ENCODE results near the gene CCDC69.

Gene CCDC69

DNA sequence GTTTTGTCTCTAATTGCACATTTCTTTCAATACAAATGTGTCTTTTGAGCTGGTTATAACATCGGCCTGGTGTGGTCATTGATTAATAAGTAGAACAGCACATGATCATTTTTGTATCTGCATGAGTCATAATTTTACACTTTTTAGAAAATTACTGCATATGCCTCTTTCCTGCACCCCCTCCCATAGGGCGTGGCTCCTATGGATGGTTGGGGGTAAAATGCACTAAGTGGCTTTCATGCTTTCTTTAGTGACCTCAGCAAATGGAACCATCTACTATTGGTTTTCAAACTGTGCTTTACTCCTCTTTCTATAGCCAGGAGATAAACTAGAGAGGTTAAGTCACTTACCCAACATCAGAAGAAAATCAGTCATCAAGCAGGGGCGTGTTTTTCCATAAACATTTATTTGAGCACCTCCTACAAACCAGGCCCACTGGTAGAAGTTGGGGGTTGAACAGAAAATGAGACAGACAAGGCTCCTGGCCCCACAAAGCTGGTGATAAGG is 70.1 kb downstream of the CCDC69 start:
- H3K36me3 ChIP-seq (replicated peaks in 1 of 2; ENCODE audit: control insufficient read depth in 2 of 2, insufficient read depth in 2 of 2, low read length in 2 of 2): no peaks in the 10 kb centered on the region
- no peak overlapping the region for H2BK15ac ChIP-seq (ENCODE audit: low read length)
- no peak overlapping the region for H2BK120ac ChIP-seq (ENCODE audit: low read depth, low read length)
- no peak overlapping the region for H3K4me3 ChIP-seq (ENCODE audit: low read length in 2 of 2)
- H3K18ac ChIP-seq (ENCODE audit: low read length): no peak overlapping the region
- no peak overlapping the region for H3K4ac ChIP-seq (ENCODE audit: low read length)
- no peak overlapping the region for H3K14ac ChIP-seq (ENCODE audit: low read length)
- no peak overlapping the region for H4K91ac ChIP-seq (ENCODE audit: low read depth, low read length, poor library complexity)
- H3K23ac ChIP-seq (ENCODE audit: low read depth, low read length, poor library complexity): no peak overlapping the region
- H3K79me1 ChIP-seq (ENCODE audit: low read depth, low read length): no peaks in the 10 kb centered on the region
- H3K4me2 ChIP-seq (ENCODE audit: insufficient read depth, low read length, poor library complexity, severe bottlenecking): no peak overlapping the region
- H3K27me3 ChIP-seq (ENCODE audit: control insufficient read depth in 3 of 3, insufficient read depth in 3 of 3, low read depth in 1 of 3, low read length in 3 of 3): no peaks in the 10 kb centered on the region
- WGBS, 2 donors (ENCODE audit: extremely low coverage in 2 of 2, insufficient read length in 2 of 2, insufficient replicate concordance in 1 of 2): no CpG with 5 or more reads among the region's 3 CpGs
- H2BK5ac ChIP-seq (ENCODE audit: low read length): no peak overlapping the region
- H3K4me1 ChIP-seq (ENCODE audit: control insufficient read depth in 2 of 2, insufficient read depth in 1 of 2, low read depth in 1 of 2, low read length in 2 of 2): peaks cover 30 to 50% of the 10 kb centered on the region in 2 donors
- H3K27ac ChIP-seq (replicated peaks; ENCODE audit: low read length): no peak overlapping the region
- no peaks in the 10 kb centered on the region for H3K9me3 ChIP-seq (replicated peaks in 1 of 2; ENCODE audit: control insufficient read depth in 2 of 2, insufficient read depth in 1 of 2, low read depth in 1 of 2, low read length in 2 of 2)
- no peak for DNase-seq (ENCODE audit: low spot score)
- no peak overlapping the region for H2AK5ac ChIP-seq (ENCODE audit: low read depth, low read length)
- H3K9ac ChIP-seq (ENCODE audit: low read depth, low read length, poor library complexity): no peak overlapping the region
- H4K8ac ChIP-seq (ENCODE audit: low read depth, low read length): no peak overlapping the region
- no peak overlapping the region for H2BK12ac ChIP-seq (ENCODE audit: low read length)
- H2AFZ ChIP-seq (ENCODE audit: low read length): no peak overlapping the region

DNA sequence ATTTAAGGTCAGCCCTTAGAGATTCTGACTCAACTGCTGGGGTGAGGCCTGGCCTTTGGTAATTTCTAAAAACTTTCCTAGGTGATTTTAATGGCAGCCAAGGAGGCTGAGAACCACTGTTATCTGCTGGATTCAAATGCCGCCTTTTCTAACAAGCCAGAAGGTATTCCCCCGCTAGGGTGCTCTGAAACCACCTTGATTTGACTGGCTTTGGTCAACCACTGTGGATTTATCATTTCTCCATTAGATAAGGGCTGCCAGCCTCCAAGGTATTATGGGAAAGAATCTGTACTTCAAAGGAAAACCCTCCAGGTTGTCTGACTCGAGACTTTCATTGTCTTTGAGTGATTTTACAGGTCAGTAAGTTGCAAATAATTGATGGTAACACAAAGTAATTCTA is 70.6 kb downstream of the CCDC69 start:
- Histone ChIP-seq H2BK5ac (ENCODE audit: low read length) (no peak overlapping the region), H3K4me1 (ENCODE audit: control insufficient read depth in 2 of 2, insufficient read depth in 1 of 2, low read depth in 1 of 2, low read length in 2 of 2) (peaks cover 29 to 46% of the 10 kb centered on the region in 2 donors), H3K23ac (ENCODE audit: low read depth, low read length, poor library complexity) (no peak overlapping the region), H3K27ac (replicated peaks; ENCODE audit: low read length) (no peak overlapping the region), H3K18ac (ENCODE audit: low read length) (no peak overlapping the region), H3K79me1 (ENCODE audit: low read depth, low read length) (no peaks in the 10 kb centered on the region), H4K8ac (ENCODE audit: low read depth, low read length) (no peak overlapping the region), H3K36me3 (replicated peaks in 1 of 2; ENCODE audit: control insufficient read depth in 2 of 2, insufficient read depth in 2 of 2, low read length in 2 of 2) (no peaks in the 10 kb centered on the region), H2AFZ (ENCODE audit: low read length) (no peak overlapping the region), H3K9ac (ENCODE audit: low read depth, low read length, poor library complexity) (no peak overlapping the region), H3K9me3 (replicated peaks in 1 of 2; ENCODE audit: control insufficient read depth in 2 of 2, insufficient read depth in 1 of 2, low read depth in 1 of 2, low read length in 2 of 2) (no peaks in the 10 kb centered on the region), H3K4me3 (ENCODE audit: low read length in 2 of 2) (no peak overlapping the region), H2BK15ac (ENCODE audit: low read length) (no peak overlapping the region), H3K27me3 (ENCODE audit: control insufficient read depth in 3 of 3, insufficient read depth in 3 of 3, low read depth in 1 of 3, low read length in 3 of 3) (no peaks in the 10 kb centered on the region), H2AK5ac (ENCODE audit: low read depth, low read length) (no peak overlapping the region), H3K4me2 (ENCODE audit: insufficient read depth, low read length, poor library complexity, severe bottlenecking) (no peak overlapping the region), H3K4ac (ENCODE audit: low read length) (no peak overlapping the region), H2BK12ac (ENCODE audit: low read length) (no peak overlapping the region), H4K91ac (ENCODE audit: low read depth, low read length, poor library complexity) (no peak overlapping the region), H3K14ac (ENCODE audit: low read length) (no peak overlapping the region), H2BK120ac (ENCODE audit: low read depth, low read length) (no peak overlapping the region)
- no peak for DNase-seq (ENCODE audit: low spot score)
- no CpG with 5 or more reads among the region's 3 CpGs for WGBS, 2 donors (ENCODE audit: extremely low coverage in 2 of 2, insufficient read length in 2 of 2, insufficient replicate concordance in 1 of 2)

DNA sequence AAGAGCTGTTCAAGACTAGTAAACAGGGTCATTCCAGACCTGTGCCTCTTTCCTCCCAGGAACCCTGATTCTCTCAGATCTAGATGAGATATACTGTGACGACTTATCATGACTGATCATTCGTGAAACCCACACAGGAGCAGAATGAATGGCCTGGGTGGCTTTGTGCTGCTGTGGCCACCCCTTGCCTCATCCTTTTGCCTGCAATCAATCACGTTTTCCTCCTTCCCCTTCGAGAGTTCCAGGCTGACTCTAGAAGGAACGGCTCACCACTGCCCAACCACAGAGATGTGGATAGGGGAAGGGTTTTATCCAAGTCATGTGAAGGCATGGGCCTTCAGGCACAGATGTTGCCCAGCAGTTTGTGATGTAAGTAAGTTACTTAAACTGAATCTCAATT is 72.1 kb downstream of the CCDC69 start:
- DNase-seq (ENCODE audit: low spot score): no peak
- Histone ChIP-seq H3K14ac (ENCODE audit: low read length) (no peak overlapping the region), H3K9me3 (replicated peaks in 1 of 2; ENCODE audit: control insufficient read depth in 2 of 2, insufficient read depth in 1 of 2, low read depth in 1 of 2, low read length in 2 of 2) (no peaks in the 10 kb centered on the region), H3K79me1 (ENCODE audit: low read depth, low read length) (peaks cover 2% of the 10 kb centered on the region), H2AFZ (ENCODE audit: low read length) (no peak overlapping the region), H3K18ac (ENCODE audit: low read length) (no peak overlapping the region), H2BK5ac (ENCODE audit: low read length) (no peak overlapping the region), H3K4ac (ENCODE audit: low read length) (no peak overlapping the region), H3K23ac (ENCODE audit: low read depth, low read length, poor library complexity) (no peak overlapping the region), H4K8ac (ENCODE audit: low read depth, low read length) (no peak overlapping the region), H3K4me3 (ENCODE audit: low read length in 2 of 2) (no peak overlapping the region), H2BK120ac (ENCODE audit: low read depth, low read length) (no peak overlapping the region), H3K27ac (replicated peaks; ENCODE audit: low read length) (no peak overlapping the region), H3K36me3 (replicated peaks in 1 of 2; ENCODE audit: control insufficient read depth in 2 of 2, insufficient read depth in 2 of 2, low read length in 2 of 2) (peaks cover 0 to 12% of the 10 kb centered on the region in 2 donors), H3K9ac (ENCODE audit: low read depth, low read length, poor library complexity) (no peak overlapping the region), H4K91ac (ENCODE audit: low read depth, low read length, poor library complexity) (no peak overlapping the region), H3K4me1 (ENCODE audit: control insufficient read depth in 2 of 2, insufficient read depth in 1 of 2, low read depth in 1 of 2, low read length in 2 of 2) (peaks cover 23 to 39% of the 10 kb centered on the region in 2 donors), H3K4me2 (ENCODE audit: insufficient read depth, low read length, poor library complexity, severe bottlenecking) (no peak overlapping the region), H2BK12ac (ENCODE audit: low read length) (no peak overlapping the region), H2AK5ac (ENCODE audit: low read depth, low read length) (no peak overlapping the region), H2BK15ac (ENCODE audit: low read length) (no peak overlapping the region), H3K27me3 (ENCODE audit: control insufficient read depth in 3 of 3, insufficient read depth in 3 of 3, low read depth in 1 of 3, low read length in 3 of 3) (no peaks in the 10 kb centered on the region)
- WGBS, 2 donors (ENCODE audit: extremely low coverage in 2 of 2, insufficient read length in 2 of 2, insufficient replicate concordance in 1 of 2): no CpG with 5 or more reads among the region's 5 CpGs

DNA sequence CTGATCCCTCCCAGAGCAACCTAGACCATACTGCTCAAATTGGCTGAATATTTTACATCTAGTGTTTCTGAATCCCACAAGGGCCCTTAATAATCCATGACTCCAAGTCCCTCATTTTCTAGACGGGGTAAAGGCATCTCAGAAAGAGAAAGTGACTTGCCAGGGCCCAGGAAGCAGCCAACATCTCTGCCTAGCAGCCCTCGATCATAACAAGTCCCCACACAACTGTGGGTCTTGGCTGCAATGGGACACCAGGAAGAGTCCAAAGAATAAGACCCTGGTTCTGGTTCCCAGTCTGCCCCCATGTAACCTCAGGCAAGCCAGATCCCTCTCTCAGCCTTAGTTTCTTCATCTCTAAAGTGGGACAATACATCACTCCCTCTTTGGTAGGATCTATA is 72.6 kb downstream of the CCDC69 start:
- no CpG with 5 or more reads among the region's 2 CpGs for WGBS, 2 donors (ENCODE audit: extremely low coverage in 2 of 2, insufficient read length in 2 of 2, insufficient replicate concordance in 1 of 2)
- H2AK5ac ChIP-seq (ENCODE audit: low read depth, low read length): no peak overlapping the region
- H3K4me1 ChIP-seq (ENCODE audit: control insufficient read depth in 2 of 2, insufficient read depth in 1 of 2, low read depth in 1 of 2, low read length in 2 of 2): peaks cover 17 to 34% of the 10 kb centered on the region in 2 donors
- H3K79me1 ChIP-seq (ENCODE audit: low read depth, low read length): peaks cover 3% of the 10 kb centered on the region
- H3K9me3 ChIP-seq (replicated peaks in 1 of 2; ENCODE audit: control insufficient read depth in 2 of 2, insufficient read depth in 1 of 2, low read depth in 1 of 2, low read length in 2 of 2): no peaks in the 10 kb centered on the region
- peak overlapping the region; percentile 24 for H2AFZ ChIP-seq (ENCODE audit: low read length)
- H2BK5ac ChIP-seq (ENCODE audit: low read length): no peak overlapping the region
- no peak overlapping the region for H4K91ac ChIP-seq (ENCODE audit: low read depth, low read length, poor library complexity)
- DNase-seq (ENCODE audit: low spot score): no peak
- no peak overlapping the region for H3K4me3 ChIP-seq (ENCODE audit: low read length in 2 of 2)
- no peaks in the 10 kb centered on the region for H3K27me3 ChIP-seq (ENCODE audit: control insufficient read depth in 3 of 3, insufficient read depth in 3 of 3, low read depth in 1 of 3, low read length in 3 of 3)
- no peak overlapping the region for H4K8ac ChIP-seq (ENCODE audit: low read depth, low read length)
- no peak overlapping the region for H3K9ac ChIP-seq (ENCODE audit: low read depth, low read length, poor library complexity)
- no peak overlapping the region for H3K14ac ChIP-seq (ENCODE audit: low read length)
- H2BK120ac ChIP-seq (ENCODE audit: low read depth, low read length): no peak overlapping the region
- no peak overlapping the region for H3K4ac ChIP-seq (ENCODE audit: low read length)
- peak overlapping the region; percentile 59 for H3K27ac ChIP-seq (replicated peaks; ENCODE audit: low read length)
- no peak overlapping the region for H3K4me2 ChIP-seq (ENCODE audit: insufficient read depth, low read length, poor library complexity, severe bottlenecking)
- H2BK15ac ChIP-seq (ENCODE audit: low read length): no peak overlapping the region
- no peak overlapping the region for H2BK12ac ChIP-seq (ENCODE audit: low read length)
- H3K36me3 ChIP-seq (replicated peaks in 1 of 2; ENCODE audit: control insufficient read depth in 2 of 2, insufficient read depth in 2 of 2, low read length in 2 of 2): peaks cover 0 to 17% of the 10 kb centered on the region in 2 donors
- no peak overlapping the region for H3K18ac ChIP-seq (ENCODE audit: low read length)
- H3K23ac ChIP-seq (ENCODE audit: low read depth, low read length, poor library complexity): no peak overlapping the region

Measured in neuronal stem cell (in vitro differentiated cells).